Activated CD4-positive, alpha-beta T cell treated with anti-CD3 and anti-CD28 coated beads, Interleukin-2, amount 10 ng/mL, durations not matched to agents 24 days and 14 days (primary cell): Measurements from ENCODE around the gene CREB3L4. TPM values are rescaled to one million over a fixed set of nuclear protein-coding genes. Genes with fewer than 3 reads are reported as not detected.
A peak's percentile ranks its signal among the peaks of the same experiment; 100 is the strongest.

Experiments
- DNase-seq: peaks from one replicate; pipeline ENCODE4 v3.0.0; 2022
- H3K27ac Mint-ChIP-seq: one replicate; pipeline ENCODE4 v1.8.0; 2022; ENCODE audit warnings: mild to moderate bottlenecking, mixed read lengths
- H3K27me3 Mint-ChIP-seq: one replicate; pipeline ENCODE4 v1.8.0; 2022; ENCODE audit warnings: mixed read lengths
- H3K36me3 Mint-ChIP-seq: one replicate; pipeline ENCODE4 v1.8.0; 2022; ENCODE audit warnings: low read depth, mild to moderate bottlenecking, mixed read lengths
- H3K4me1 Mint-ChIP-seq: one replicate; pipeline ENCODE4 v1.8.0; 2021; ENCODE audit warnings: mixed read lengths
- H3K4me3 Mint-ChIP-seq: one replicate; pipeline ENCODE4 v1.8.0; 2022; ENCODE audit warnings: mild to moderate bottlenecking, moderate library complexity, mixed read lengths
- H3K9me3 Mint-ChIP-seq: one replicate; pipeline ENCODE4 v1.8.0; 2021; ENCODE audit warnings: mixed read lengths
- intact Hi-C: fragments of 100-400 bp; cut with micrococcal nuclease; formaldehyde crosslinking; loops from one replicate; pipeline ENCODE4 v1.15.1; 2023
- total RNA-seq: library from RNA; stranded (reverse); gene quantifications from 2 replicates; pipeline ENCODE4 v1.2.3, GENCODE V29; 2022

CREB3L4 gene
- total RNA-seq, 1 donor from 2014 or later: 8.3 TPM

GRCh38 chr1:153944005-153944826 lies 23.5 kb upstream of the CREB3L4 start:
- intact Hi-C loops: loop anchor here (2.0 kb wide), 1 partner anchor 43 kb away; the partner anchor contains the start of gene RAB13
- peaks cover 30% of the 10 kb centered on the region for H3K4me1 Mint-ChIP-seq
- H3K27ac Mint-ChIP-seq: peak overlapping the region; percentile 96
- peaks cover 64% of the 10 kb centered on the region for H3K36me3 Mint-ChIP-seq
- no peaks in the 10 kb centered on the region for H3K9me3 Mint-ChIP-seq
- peak; percentile 75 for DNase-seq
- H3K27me3 Mint-ChIP-seq: no peaks in the 10 kb centered on the region
- peak overlapping the region; percentile 96 for H3K4me3 Mint-ChIP-seq

- H3K36me3 Mint-ChIP-seq: peaks cover 60% of the 10 kb centered on the region
- peak overlapping the region; percentile 96 for H3K4me3 Mint-ChIP-seq
- no peak for DNase-seq
- peaks cover 30% of the 10 kb centered on the region for H3K4me1 Mint-ChIP-seq
- no peaks in the 10 kb centered on the region for H3K9me3 Mint-ChIP-seq
- peak overlapping the region; percentile 96 for H3K27ac Mint-ChIP-seq
- H3K27me3 Mint-ChIP-seq: no peaks in the 10 kb centered on the region
- intact Hi-C loops: loop anchor here (2.0 kb wide), 1 partner anchor 42 kb away; the partner anchor contains the start of gene RAB13
Observed at GRCh38 chr1:153944827-153945117, 22.9 kb upstream of the CREB3L4 start.

- H3K36me3 Mint-ChIP-seq: peaks cover 58% of the 10 kb centered on the region
- intact Hi-C loops: loop anchor here (2.0 kb wide), 1 partner anchor 42 kb away; the partner anchor contains the start of gene RAB13
- H3K9me3 Mint-ChIP-seq: no peaks in the 10 kb centered on the region
Observed at GRCh38 chr1:153945131-153945794, 22.4 kb upstream of the CREB3L4 start.

GRCh38 chr1:153945795-153946621 lies 21.7 kb upstream of the CREB3L4 start:
- no peaks in the 10 kb centered on the region for H3K27me3 Mint-ChIP-seq
- intact Hi-C loops: loop anchor here (1.0 to 2.0 kb wide), 5 partner anchors 12 to 149 kb away; partner anchors contain the start of genes CRTC2 and RAB13
- peak; percentile 92 for DNase-seq
- H3K36me3 Mint-ChIP-seq: peaks cover 60% of the 10 kb centered on the region
- peak overlapping the region; percentile 96 for H3K27ac Mint-ChIP-seq
- H3K4me1 Mint-ChIP-seq: peaks cover 35% of the 10 kb centered on the region
- H3K4me3 Mint-ChIP-seq: peak overlapping the region; percentile 96
- H3K9me3 Mint-ChIP-seq: no peaks in the 10 kb centered on the region

More at GRCh38 chr1:153945131-153945794, 22.4 kb upstream of the CREB3L4 start:
- Mint-ChIP-seq H3K27me3 (no peaks in the 10 kb centered on the region), H3K4me1 (peaks cover 33% of the 10 kb centered on the region), H3K4me3 (peak overlapping the region; percentile 96), H3K27ac (peak overlapping the region; percentile 96)
- peak; percentile 93 for DNase-seq

- Mint-ChIP-seq H3K36me3 (peaks cover 61% of the 10 kb centered on the region), H3K9me3 (no peaks in the 10 kb centered on the region), H3K4me3 (peak within 1 kb of the TSS; percentile 96), H3K27ac (peak within 1 kb of the TSS; percentile 96), H3K4me1 (peaks cover 35% of the 10 kb centered on the region), H3K27me3 (no peaks in the 10 kb centered on the region)
- intact Hi-C loops: loop anchor here (1.0 kb wide), 4 partner anchors 12 to 149 kb away; partner anchors contain the start of gene CRTC2
- DNase-seq: peak; percentile 93
Observed at GRCh38 chr1:153946622-153947241, 21.0 kb upstream of the CREB3L4 start, which contains the start of gene DENND4B. DENND4B (minus strand) TSS chr1:153946718; CDS start chr1:153944374, 2,344 bp downstream.

- Mint-ChIP-seq H3K4me1 (peaks cover 32% of the 10 kb centered on the region), H3K27me3 (no peaks in the 10 kb centered on the region), H3K4me3 (no peak overlapping the region), H3K27ac (no peak overlapping the region), H3K9me3 (no peaks in the 10 kb centered on the region), H3K36me3 (peaks cover 55% of the 10 kb centered on the region)
- DNase-seq: no peak
- intact Hi-C loops: no loop called here
Observed at GRCh38 chr1:153951183-153951582, 16.5 kb upstream of the CREB3L4 start.

GRCh38 chr1:153951801-153952200 lies 15.9 kb upstream of the CREB3L4 start:
- H3K36me3 Mint-ChIP-seq: peaks cover 55% of the 10 kb centered on the region
- H3K4me1 Mint-ChIP-seq: peaks cover 36% of the 10 kb centered on the region
- H3K4me3 Mint-ChIP-seq: no peak overlapping the region
- peak overlapping the region; percentile 41 for H3K27ac Mint-ChIP-seq
- no peaks in the 10 kb centered on the region for H3K27me3 Mint-ChIP-seq
- intact Hi-C loops: no loop called here
- no peak for DNase-seq
- no peaks in the 10 kb centered on the region for H3K9me3 Mint-ChIP-seq

- no peaks in the 10 kb centered on the region for H3K9me3 Mint-ChIP-seq
- DNase-seq: no peak
- intact Hi-C loops: no loop called here
- peaks cover 47% of the 10 kb centered on the region for H3K36me3 Mint-ChIP-seq
- H3K4me1 Mint-ChIP-seq: peaks cover 37% of the 10 kb centered on the region
- H3K27ac Mint-ChIP-seq: peak overlapping the region; percentile 45
- H3K27me3 Mint-ChIP-seq: no peaks in the 10 kb centered on the region
- H3K4me3 Mint-ChIP-seq: no peak overlapping the region
Observed at GRCh38 chr1:153953859-153954365, 13.8 kb upstream of the CREB3L4 start.

GRCh38 chr1:153954826-153955225 lies 12.9 kb upstream of the CREB3L4 start:
- intact Hi-C loops: no loop called here
- peaks cover 43% of the 10 kb centered on the region for H3K36me3 Mint-ChIP-seq
- no peaks in the 10 kb centered on the region for H3K9me3 Mint-ChIP-seq
- no peak for DNase-seq
- no peak overlapping the region for H3K4me3 Mint-ChIP-seq
- H3K27ac Mint-ChIP-seq: no peak overlapping the region
- peaks cover 39% of the 10 kb centered on the region for H3K4me1 Mint-ChIP-seq
- H3K27me3 Mint-ChIP-seq: no peaks in the 10 kb centered on the region

- Mint-ChIP-seq H3K27ac (peak overlapping the region; percentile 94), H3K4me1 (peaks cover 47% of the 10 kb centered on the region), H3K4me3 (peak overlapping the region; percentile 88), H3K27me3 (no peaks in the 10 kb centered on the region), H3K36me3 (peaks cover 36% of the 10 kb centered on the region), H3K9me3 (no peaks in the 10 kb centered on the region)
- intact Hi-C loops: no loop called here
- DNase-seq: no peak
Observed at GRCh38 chr1:153956997-153957715, 10.5 kb upstream of the CREB3L4 start.

GRCh38 chr1:153957744-153958110 lies 10.0 kb upstream of the CREB3L4 start:
- H3K4me3 Mint-ChIP-seq: peak overlapping the region; percentile 88
- peaks cover 52% of the 10 kb centered on the region for H3K4me1 Mint-ChIP-seq
- no peaks in the 10 kb centered on the region for H3K27me3 Mint-ChIP-seq
- peak; percentile 86 for DNase-seq
- peak overlapping the region; percentile 94 for H3K27ac Mint-ChIP-seq
- intact Hi-C loops: loop anchor here (1.0 kb wide), 5 partner anchors 10 to 174 kb away; partner anchors contain the start of genes CREB3L4, DENND4B and JTB
- peaks cover 34% of the 10 kb centered on the region for H3K36me3 Mint-ChIP-seq
- H3K9me3 Mint-ChIP-seq: no peaks in the 10 kb centered on the region
